HepG2 (cell line): Measurements from ENCODE around the gene NDEL1. TPM values are rescaled to one million over a fixed set of nuclear protein-coding genes. Genes with fewer than 3 reads are reported as not detected.
A peak's percentile ranks its signal among the peaks of the same experiment; 100 is the strongest.

Experiments used
- ATAC-seq: fragments of 200-7000 bp; cut with Tn5 transposase; 3 replicates; pipeline ENCODE4 v1.9.1; 2020; ENCODE audit warnings: mild to moderate bottlenecking, moderate library complexity
- BruUV-seq: library from RNA; stranded (reverse); fragments of 400-500 nt; replicated peaks from 2 replicates; lab custom pipeline; 2021; lab: Mats Ljungman, UMichigan
- CTCF ChIA-PET: fragments of 300-600 bp; formaldehyde crosslinking; extraction: SDS; loops from one replicate; lab custom pipeline; 2021; ENCODE audit warnings: low total read pairs, inconsistent platforms, low intra/inter-chr PET ratio; lab: Yijun Ruan, JAX
- POLR2A ChIA-PET: fragments of 350-600 bp; sonication (Branson Sonifier 250); formaldehyde crosslinking; loops from one replicate; lab custom pipeline; 2020; ENCODE audit warnings: antibody characterized with exemption, inconsistent platforms; lab: Yijun Ruan, JAX
- DNase-seq: peaks from one replicate; pipeline ENCODE4 v3.0.0-alpha.2; 2015; ENCODE audit warnings: low spot score
- FAIRE-seq: peaks from 3 replicates; lab custom pipeline; 2011; peaks lifted over from hg19 to GRCh38; lab: Jason Lieb, UNC
- H2AFZ ChIP-seq: one replicate; pipeline ENCODE4 v1.6.1; 2011; ENCODE audit warnings: low read length, inconsistent platforms
- H3K27ac ChIP-seq: fragments of 300-600 bp; 3 replicates; pipeline ENCODE4 v1.8.0; 2011; ENCODE audit warnings: mixed run types, mild to moderate bottlenecking, mixed read lengths, low read length, inconsistent platforms; ENCODE audit not compliant: insufficient read depth; ENCODE audit errors: extremely low read length
- H3K27me3 ChIP-seq, 2 experiments: fragments of 200-600 bp in 1 of 2; 2 replicates in 1 of 2; 3 replicates in 1 of 2; pipeline versions ENCODE4 v1.6.0 to v1.8.0; 2011; ENCODE audit warnings: low read length in 2 of 2, mild to moderate bottlenecking in 2 of 2, moderate library complexity in 2 of 2, inconsistent platforms in 1 of 2; ENCODE audit not compliant: insufficient read depth in 2 of 2, control insufficient read depth in 1 of 2
- H3K36me3 ChIP-seq, 2 experiments: fragments of 200-600 bp in 1 of 2; replicated peaks in 1 of 2; 2 replicates in 1 of 2; 3 replicates in 1 of 2; pipeline versions ENCODE4 v1.5.1 to v1.8.0; 2011; ENCODE audit warnings: low read length in 2 of 2, inconsistent platforms in 1 of 2; ENCODE audit not compliant: insufficient read depth in 2 of 2, control insufficient read depth in 1 of 2
- H3K4me1 ChIP-seq: 2 replicates; pipeline ENCODE4 v1.5.1; 2012; ENCODE audit warnings: low read length, inconsistent platforms; ENCODE audit not compliant: insufficient read depth
- H3K4me2 ChIP-seq: 2 replicates; pipeline ENCODE4 v1.6.0; 2011; ENCODE audit warnings: low read depth, low read length, inconsistent platforms
- H3K4me3 ChIP-seq, 3 experiments: fragments of 200-600 bp in 1 of 3; sonication (generic), shearing (Covaris generic) in 1 of 3; replicated peaks in 1 of 3; 2 replicates each; pipeline ENCODE4 v1.5.1; 2011 to 2016; ENCODE audit warnings: low read length in 3 of 3, inconsistent platforms in 2 of 3, low read depth in 2 of 3, mild to moderate bottlenecking in 2 of 3, control low read depth in 1 of 3, mixed read lengths in 1 of 3; ENCODE audit not compliant: insufficient read depth in 1 of 3
- H3K79me2 ChIP-seq: one replicate; pipeline ENCODE4 v1.6.1; 2011; ENCODE audit warnings: low read length, inconsistent platforms; ENCODE audit not compliant: insufficient read depth
- H3K9ac ChIP-seq: 2 replicates; pipeline ENCODE4 v1.6.0; 2011; ENCODE audit warnings: mild to moderate bottlenecking, low read depth, low read length, inconsistent platforms; ENCODE audit not compliant: insufficient read depth
- H3K9me3 ChIP-seq: 2 replicates; pipeline ENCODE4 v1.5.1; 2012; ENCODE audit warnings: mild to moderate bottlenecking, low read length
- H4K20me1 ChIP-seq: 2 replicates; pipeline ENCODE4 v1.6.0; 2011; ENCODE audit warnings: inconsistent platforms, mild to moderate bottlenecking, low read length, moderate library complexity; ENCODE audit not compliant: insufficient read depth
- NFATC3 ChIP-seq: sonication (generic); formaldehyde crosslinking; IDR thresholded peaks from 2 replicates; pipeline ENCODE4 v1.5.1; 2020; ENCODE audit warnings: mild to moderate bottlenecking, missing genetic modification reagents
- ZFP1 ChIP-seq: IDR thresholded peaks from 2 replicates; pipeline ENCODE4 v1.6.1; 2016
- ZNF333 ChIP-seq: sonication (generic); formaldehyde crosslinking; IDR thresholded peaks from 2 replicates; pipeline ENCODE4 v1.4.0; 2020; ENCODE audit warnings: mild to moderate bottlenecking, missing genetic modification reagents, borderline replicate concordance
- ZNF510 ChIP-seq: sonication (generic); formaldehyde crosslinking; IDR thresholded peaks from 2 replicates; pipeline ENCODE4 v1.4.0; 2020; ENCODE audit warnings: low read depth, mild to moderate bottlenecking, missing genetic modification reagents
- WGBS: methylation state at CpG from one replicate; pipeline ENCODE4 v1.1.6; 2017; ENCODE audit warnings: low lambda C conversion rate; 5-methylcytosine and 5-hydroxymethylcytosine counted together
- in situ Hi-C: cut with HindIII; loops from 2 replicates; pipeline ENCODE4 v1.10.0; 2017; ENCODE audit warnings: low pct_unique_long_range_greater_than_20kb; ENCODE audit not compliant: extremely low pct_ligation_motif_present
- intact Hi-C: fragments of 100-400 bp; cut with micrococcal nuclease; formaldehyde crosslinking; loops from one replicate; pipeline ENCODE4 v1.10.0; 2022; ENCODE audit not compliant: unreplicated experiment
- polyA plus RNA-seq, 8 experiments: library from polyadenylated mRNA; depleted of rRNA in 3 of 8; stranded (reverse) in 7 of 8; unstranded in 1 of 8; fragments of >200 nt; fragmentation: Illumina TruSeq in 4 of 8; extraction: Trizol in 4 of 8; gene quantifications; 2 replicates each; pipeline versions ENCODE4 v1.2.1 to v1.2.3, GENCODE V29; 2011 to 2016; ENCODE audit warnings: low read depth in 4 of 8, missing spikeins in 1 of 8, mixed read lengths in 1 of 8; ENCODE audit not compliant: insufficient read depth in 1 of 8
- total RNA-seq, 5 experiments: library from RNA; depleted of rRNA; stranded (reverse); fragments of >200 nt; fragmentation: Illumina TruSeq; extraction: Trizol; gene quantifications; 2 replicates each; pipeline ENCODE4 v1.2.3, GENCODE V29; 2016; ENCODE audit warnings: low read depth in 1 of 5
- TF ChIP-seq, protein P1 (sequence below): sonication (generic); formaldehyde crosslinking; IDR thresholded peaks from 2 replicates; pipeline ENCODE4 v1.5.0; 2020; ENCODE audit warnings: mild to moderate bottlenecking, missing genetic modification reagents, borderline replicate concordance
- TF ChIP-seq, protein P2 (sequence below): sonication (generic); formaldehyde crosslinking; IDR thresholded peaks from 2 replicates; pipeline ENCODE4 v1.4.0; 2020; ENCODE audit warnings: missing genetic modification reagents, borderline replicate concordance
- TF ChIP-seq, protein P3 (sequence below): sonication (generic); formaldehyde crosslinking; IDR thresholded peaks from 2 replicates; pipeline ENCODE4 v1.8.0; 2022; ENCODE audit warnings: mild to moderate bottlenecking, missing genetic modification reagents, moderate library complexity
- TF ChIP-seq, protein P4 (sequence below): sonication (generic); formaldehyde crosslinking; IDR thresholded peaks from 2 replicates; pipeline ENCODE4 v1.4.0; 2020; ENCODE audit warnings: missing genetic modification reagents, mild to moderate bottlenecking, borderline replicate concordance

NDEL1 gene
- total and polyA plus RNA-seq, 2 of the 13 experiments (the other 11 are each of a cell fraction or from before 2014, with no cell fraction given): 59.8 to 153 TPM

DNA sequence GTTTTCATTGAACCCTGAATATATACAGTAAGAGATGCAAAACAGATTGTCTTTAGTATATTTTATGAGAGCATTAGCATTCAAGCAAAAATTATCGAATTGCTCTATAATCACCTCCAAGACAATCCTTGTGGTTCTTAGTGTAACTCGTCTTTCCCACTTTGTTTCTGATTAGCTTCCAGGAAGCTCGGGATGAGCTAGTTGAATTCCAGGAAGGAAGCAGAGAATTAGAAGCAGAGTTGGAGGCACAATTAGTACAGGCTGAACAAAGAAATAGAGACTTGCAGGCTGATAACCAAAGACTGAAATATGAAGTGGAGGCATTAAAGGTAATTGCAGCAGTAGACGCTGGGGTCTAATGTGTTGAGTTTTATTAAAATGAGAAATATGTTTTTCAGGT, 9.9 kb downstream of the NDEL1 start (continued):
- TF ChIP-seq, protein P1, sequence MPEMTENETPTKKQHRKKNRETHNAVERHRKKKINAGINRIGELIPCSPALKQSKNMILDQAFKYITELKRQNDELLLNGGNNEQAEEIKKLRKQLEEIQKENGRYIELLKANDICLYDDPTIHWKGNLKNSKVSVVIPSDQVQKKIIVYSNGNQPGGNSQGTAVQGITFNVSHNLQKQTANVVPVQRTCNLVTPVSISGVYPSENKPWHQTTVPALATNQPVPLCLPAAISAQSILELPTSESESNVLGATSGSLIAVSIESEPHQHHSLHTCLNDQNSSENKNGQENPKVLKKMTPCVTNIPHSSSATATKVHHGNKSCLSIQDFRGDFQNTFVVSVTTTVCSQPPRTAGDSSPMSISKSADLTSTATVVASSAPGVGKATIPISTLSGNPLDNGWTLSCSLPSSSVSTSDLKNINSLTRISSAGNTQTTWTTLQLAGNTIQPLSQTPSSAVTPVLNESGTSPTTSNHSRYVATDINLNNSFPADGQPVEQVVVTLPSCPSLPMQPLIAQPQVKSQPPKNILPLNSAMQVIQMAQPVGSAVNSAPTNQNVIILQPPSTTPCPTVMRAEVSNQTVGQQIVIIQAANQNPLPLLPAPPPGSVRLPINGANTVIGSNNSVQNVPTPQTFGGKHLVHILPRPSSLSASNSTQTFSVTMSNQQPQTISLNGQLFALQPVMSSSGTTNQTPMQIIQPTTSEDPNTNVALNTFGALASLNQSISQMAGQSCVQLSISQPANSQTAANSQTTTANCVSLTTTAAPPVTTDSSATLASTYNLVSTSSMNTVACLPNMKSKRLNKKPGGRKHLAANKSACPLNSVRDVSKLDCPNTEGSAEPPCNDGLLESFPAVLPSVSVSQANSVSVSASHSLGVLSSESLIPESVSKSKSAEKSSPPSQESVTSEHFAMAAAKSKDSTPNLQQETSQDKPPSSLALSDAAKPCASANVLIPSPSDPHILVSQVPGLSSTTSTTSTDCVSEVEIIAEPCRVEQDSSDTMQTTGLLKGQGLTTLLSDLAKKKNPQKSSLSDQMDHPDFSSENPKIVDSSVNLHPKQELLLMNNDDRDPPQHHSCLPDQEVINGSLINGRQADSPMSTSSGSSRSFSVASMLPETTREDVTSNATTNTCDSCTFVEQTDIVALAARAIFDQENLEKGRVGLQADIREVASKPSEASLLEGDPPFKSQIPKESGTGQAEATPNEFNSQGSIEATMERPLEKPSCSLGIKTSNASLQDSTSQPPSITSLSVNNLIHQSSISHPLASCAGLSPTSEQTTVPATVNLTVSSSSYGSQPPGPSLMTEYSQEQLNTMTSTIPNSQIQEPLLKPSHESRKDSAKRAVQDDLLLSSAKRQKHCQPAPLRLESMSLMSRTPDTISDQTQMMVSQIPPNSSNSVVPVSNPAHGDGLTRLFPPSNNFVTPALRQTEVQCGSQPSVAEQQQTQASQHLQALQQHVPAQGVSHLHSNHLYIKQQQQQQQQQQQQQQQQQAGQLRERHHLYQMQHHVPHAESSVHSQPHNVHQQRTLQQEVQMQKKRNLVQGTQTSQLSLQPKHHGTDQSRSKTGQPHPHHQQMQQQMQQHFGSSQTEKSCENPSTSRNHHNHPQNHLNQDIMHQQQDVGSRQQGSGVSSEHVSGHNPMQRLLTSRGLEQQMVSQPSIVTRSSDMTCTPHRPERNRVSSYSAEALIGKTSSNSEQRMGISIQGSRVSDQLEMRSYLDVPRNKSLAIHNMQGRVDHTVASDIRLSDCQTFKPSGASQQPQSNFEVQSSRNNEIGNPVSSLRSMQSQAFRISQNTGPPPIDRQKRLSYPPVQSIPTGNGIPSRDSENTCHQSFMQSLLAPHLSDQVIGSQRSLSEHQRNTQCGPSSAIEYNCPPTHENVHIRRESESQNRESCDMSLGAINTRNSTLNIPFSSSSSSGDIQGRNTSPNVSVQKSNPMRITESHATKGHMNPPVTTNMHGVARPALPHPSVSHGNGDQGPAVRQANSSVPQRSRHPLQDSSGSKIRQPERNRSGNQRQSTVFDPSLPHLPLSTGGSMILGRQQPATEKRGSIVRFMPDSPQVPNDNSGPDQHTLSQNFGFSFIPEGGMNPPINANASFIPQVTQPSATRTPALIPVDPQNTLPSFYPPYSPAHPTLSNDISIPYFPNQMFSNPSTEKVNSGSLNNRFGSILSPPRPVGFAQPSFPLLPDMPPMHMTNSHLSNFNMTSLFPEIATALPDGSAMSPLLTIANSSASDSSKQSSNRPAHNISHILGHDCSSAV: no peak

DNA sequence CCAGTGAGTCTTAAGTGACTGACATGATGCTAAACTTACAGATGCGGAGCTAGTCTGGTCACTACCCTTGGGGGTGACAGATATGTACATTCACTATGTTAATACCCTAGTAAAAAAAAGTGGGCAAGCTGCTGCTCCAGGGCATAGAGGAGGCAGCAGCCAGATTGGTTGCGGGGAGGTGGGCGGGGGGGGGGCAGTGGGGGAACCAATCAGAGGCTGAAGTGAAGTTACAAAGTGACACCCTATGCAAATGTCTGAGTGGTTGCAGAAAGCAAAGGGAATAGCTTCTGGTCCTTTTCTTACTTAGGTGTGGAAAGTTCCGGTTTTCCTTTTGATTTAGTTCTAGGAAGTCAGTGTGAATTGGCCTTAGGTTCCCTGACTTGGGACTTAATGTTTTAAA, 12.1 kb downstream of the NDEL1 start:
- Histone ChIP-seq H3K27me3 (no peaks in the 10 kb centered on the region), H3K9me3 (no peaks in the 10 kb centered on the region), H2AFZ (no peak overlapping the region), H3K9ac (no peak overlapping the region; the same call in 1 of the 2 replicates), H3K4me3 (peak overlapping the region in 1 of 3 experiments; percentile 31; a peak in 1 of 6 replicates), H4K20me1 (peaks cover 11% of the 10 kb centered on the region; the same call in 1 of the 2 replicates), H3K79me2 (peaks cover 25% of the 10 kb centered on the region), H3K4me2 (peak overlapping the region; percentile 30; the same call in 1 of the 2 replicates), H3K4me1 (peaks cover 85% of the 10 kb centered on the region), H3K27ac (peak overlapping the region; percentile 73), H3K36me3 (peaks cover 8 to 33% of the 10 kb centered on the region in 2 experiments)
- POLR2A ChIA-PET: interaction anchor here (0.9 to 2.3 kb wide), 3 partner anchors 11 to 27 kb away, joined by 5 read pairs; partner anchors contain the start of gene NDEL1
- WGBS: 60% methylated on average over 4 of the region's 4 CpGs
- DNase-seq (peak; percentile 57), FAIRE-seq (no peak), ATAC-seq (peak; percentile 74)
- CTCF ChIA-PET: no interaction called here
- intact Hi-C loops (loop anchor here (5.0 kb wide), 1 partner anchor 35 kb away; no protein-coding TSS in a partner anchor), in situ Hi-C loops (loop anchor here (5.0 kb wide), 1 partner anchor 35 kb away; no protein-coding TSS in a partner anchor)
- BruUV-seq: no TSS peak
- TF ChIP-seq, protein P2, sequence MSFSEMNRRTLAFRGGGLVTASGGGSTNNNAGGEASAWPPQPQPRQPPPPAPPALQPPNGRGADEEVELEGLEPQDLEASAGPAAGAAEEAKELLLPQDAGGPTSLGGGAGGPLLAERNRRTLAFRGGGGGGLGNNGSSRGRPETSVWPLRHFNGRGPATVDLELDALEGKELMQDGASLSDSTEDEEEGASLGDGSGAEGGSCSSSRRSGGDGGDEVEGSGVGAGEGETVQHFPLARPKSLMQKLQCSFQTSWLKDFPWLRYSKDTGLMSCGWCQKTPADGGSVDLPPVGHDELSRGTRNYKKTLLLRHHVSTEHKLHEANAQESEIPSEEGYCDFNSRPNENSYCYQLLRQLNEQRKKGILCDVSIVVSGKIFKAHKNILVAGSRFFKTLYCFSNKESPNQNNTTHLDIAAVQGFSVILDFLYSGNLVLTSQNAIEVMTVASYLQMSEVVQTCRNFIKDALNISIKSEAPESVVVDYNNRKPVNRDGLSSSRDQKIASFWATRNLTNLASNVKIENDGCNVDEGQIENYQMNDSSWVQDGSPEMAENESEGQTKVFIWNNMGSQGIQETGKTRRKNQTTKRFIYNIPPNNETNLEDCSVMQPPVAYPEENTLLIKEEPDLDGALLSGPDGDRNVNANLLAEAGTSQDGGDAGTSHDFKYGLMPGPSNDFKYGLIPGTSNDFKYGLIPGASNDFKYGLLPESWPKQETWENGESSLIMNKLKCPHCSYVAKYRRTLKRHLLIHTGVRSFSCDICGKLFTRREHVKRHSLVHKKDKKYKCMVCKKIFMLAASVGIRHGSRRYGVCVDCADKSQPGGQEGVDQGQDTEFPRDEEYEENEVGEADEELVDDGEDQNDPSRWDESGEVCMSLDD (CRISPR knock-in tag): no peak
- TF ChIP-seq, protein P3, sequence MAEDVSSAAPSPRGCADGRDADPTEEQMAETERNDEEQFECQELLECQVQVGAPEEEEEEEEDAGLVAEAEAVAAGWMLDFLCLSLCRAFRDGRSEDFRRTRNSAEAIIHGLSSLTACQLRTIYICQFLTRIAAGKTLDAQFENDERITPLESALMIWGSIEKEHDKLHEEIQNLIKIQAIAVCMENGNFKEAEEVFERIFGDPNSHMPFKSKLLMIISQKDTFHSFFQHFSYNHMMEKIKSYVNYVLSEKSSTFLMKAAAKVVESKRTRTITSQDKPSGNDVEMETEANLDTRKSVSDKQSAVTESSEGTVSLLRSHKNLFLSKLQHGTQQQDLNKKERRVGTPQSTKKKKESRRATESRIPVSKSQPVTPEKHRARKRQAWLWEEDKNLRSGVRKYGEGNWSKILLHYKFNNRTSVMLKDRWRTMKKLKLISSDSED (CRISPR knock-in tag): no peak
- TF ChIP-seq, protein P4, sequence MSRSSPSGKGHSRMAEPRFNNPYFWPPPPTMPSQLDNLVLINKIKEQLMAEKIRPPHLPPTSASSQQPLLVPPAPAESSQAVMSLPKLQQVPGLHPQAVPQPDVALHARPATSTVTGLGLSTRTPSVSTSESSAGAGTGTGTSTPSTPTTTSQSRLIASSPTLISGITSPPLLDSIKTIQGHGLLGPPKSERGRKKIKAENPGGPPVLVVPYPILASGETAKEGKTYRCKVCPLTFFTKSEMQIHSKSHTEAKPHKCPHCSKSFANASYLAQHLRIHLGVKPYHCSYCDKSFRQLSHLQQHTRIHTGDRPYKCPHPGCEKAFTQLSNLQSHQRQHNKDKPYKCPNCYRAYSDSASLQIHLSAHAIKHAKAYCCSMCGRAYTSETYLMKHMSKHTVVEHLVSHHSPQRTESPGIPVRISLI (CRISPR knock-in tag): no peak
- TF ChIP-seq ZNF333 (no peak), ZNF510 (no peak), ZFP1 (no peak), NFATC3 (CRISPR knock-in tag) (no peak)
